ENCODE results near the gene BID.

The BID gene

GRCh38 chr22:17782621-17783020 lies 8.4 kb upstream of the BID start:
- no peak for DNase-seq

- DNase-seq, result no peak
Measured at GRCh38 chr22:17782158-17782557, 7.9 kb upstream of the BID start.

- DNase-seq, result peak; percentile 30
Measured at GRCh38 chr22:17781319-17782031, 7.2 kb upstream of the BID start.

GRCh38 chr22:17780741-17781318 lies 6.6 kb upstream of the BID start:
- DNase-seq, result no peak

GRCh38 chr22:17780116-17780740 lies 6.0 kb upstream of the BID start:
- DNase-seq, result no peak

- no peak for DNase-seq
Measured at GRCh38 chr22:17779286-17780115, 5.2 kb upstream of the BID start.

- DNase-seq, result no peak
Measured at GRCh38 chr22:17778412-17778976, 4.2 kb upstream of the BID start.

GRCh38 chr22:17777717-17778044 lies 3.4 kb upstream of the BID start:
- DNase-seq, result no peak

GRCh38 chr22:17777005-17777716 lies 2.9 kb upstream of the BID start:
- DNase-seq, result no peak

- DNase-seq, result no peak
Measured at GRCh38 chr22:17775781-17776465, 1.7 kb upstream of the BID start.

GRCh38 chr22:17774926-17775685 lies 837 bp upstream of the BID start:
- no peak for DNase-seq

GRCh38 chr22:17773606-17774205 lies 563 bp downstream of the BID start:
- DNase-seq, result peak; percentile 68

- no peak for DNase-seq
Measured at GRCh38 chr22:17772958-17773605, 1.2 kb downstream of the BID start.

GRCh38 chr22:17772249-17772957 lies 1.9 kb downstream of the BID start:
- DNase-seq, result no peak

- no peak for DNase-seq
Measured at GRCh38 chr22:17770180-17771077, 3.8 kb downstream of the BID start.

GRCh38 chr22:17769716-17770082 lies 4.6 kb downstream of the BID start:
- no peak for DNase-seq

GRCh38 chr22:17769013-17769715 lies 5.1 kb downstream of the BID start:
- DNase-seq, result no peak

Data from activated gamma-delta T cell (primary cell).